HG03280 (cell line): ENCODE measurements around the gene FKBP1A.
"Not testable (repeated sequence)": the region's sequence is repeated elsewhere in the genome, so short reads cannot be mapped to it uniquely, and the experiment has no call there.

ENCODE experiments used
- ATAC-seq: cut with Tn5 transposase; IDR thresholded peaks from one replicate; pipeline ENCODE4 v1.9.1; 2021; ENCODE audit warnings: mild to moderate bottlenecking, moderate library complexity; ENCODE audit not compliant: unreplicated experiment

FKBP1A gene

DNA sequence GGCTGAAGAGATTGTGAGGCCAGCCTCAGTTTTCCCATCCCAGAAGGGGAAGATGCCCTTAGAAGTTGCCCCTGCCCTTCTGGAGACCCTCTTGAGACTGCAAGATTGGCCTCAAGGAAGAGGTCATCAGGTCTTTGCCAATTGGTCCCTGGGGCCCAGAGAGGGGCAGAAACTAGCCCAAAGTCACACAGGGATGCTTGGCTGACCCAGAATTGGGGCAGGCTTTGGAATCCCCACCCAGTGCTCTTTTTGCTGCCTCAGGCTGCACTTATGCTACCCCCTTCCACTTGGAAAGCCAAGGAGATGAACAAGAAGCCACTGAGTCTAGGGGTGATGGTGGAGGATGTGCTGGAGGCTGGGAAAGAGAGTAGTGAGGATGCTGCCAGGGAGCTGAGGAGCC is 24.9 kb upstream of the FKBP1A start:
- ATAC-seq, result no peak

DNA sequence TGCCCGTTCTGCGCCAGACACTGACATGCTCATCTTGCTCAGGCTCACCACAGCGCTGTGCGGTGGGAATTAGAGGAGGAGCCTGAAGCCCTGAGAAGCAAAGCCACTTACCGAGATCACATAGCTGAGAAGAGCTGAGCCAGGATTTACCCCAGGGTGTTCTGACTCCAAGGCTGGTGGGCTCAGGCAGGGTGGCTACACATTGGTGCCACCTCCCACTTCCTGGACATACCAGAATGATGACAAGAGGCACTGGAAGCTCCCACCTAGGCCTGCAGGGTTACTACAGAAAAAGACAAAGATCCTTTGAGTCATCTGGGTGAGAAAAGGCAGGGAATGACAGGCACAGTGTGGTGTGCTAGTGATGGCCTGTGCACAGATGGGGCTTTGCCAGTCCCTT is 24.4 kb upstream of the FKBP1A start:
- no peak for ATAC-seq

DNA sequence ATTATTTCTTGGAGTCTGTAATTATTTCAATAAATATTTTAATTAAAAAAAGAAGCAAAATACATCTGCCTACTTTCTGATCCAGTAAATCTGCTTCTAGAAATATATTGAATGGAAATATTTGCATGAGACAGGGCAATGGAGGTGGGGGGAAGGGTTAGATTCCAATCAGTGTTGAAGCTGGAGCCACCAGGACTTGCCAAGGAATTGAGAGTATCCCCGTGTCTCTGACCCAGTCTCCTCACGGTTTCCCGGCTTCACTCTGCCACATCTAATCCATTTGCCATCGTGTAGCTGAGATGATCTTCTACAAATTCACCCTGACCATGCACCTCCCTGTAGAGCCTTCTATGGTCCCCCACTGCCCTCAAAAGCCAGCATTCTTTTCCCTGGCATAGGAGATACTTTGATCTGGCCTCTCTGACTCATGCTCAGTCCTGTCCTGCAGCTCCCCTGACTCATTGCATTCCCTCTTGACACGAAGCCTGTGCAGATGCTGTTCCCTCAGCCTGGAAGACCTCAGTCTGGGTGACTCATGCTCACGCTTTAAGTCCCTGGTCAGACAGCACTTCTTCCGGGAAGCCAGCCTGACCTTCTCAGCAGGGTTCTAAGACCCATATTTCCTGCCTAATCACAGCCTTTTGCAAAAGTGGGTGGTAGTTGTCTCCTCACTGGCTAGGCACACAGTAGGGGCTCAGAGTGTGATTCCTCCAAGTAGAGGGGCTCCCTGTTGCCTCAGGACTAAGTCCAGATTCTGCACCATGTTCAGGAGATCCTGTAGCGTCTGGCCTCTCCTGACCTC is 23.0 kb upstream of the FKBP1A start:
- no peak for ATAC-seq

DNA sequence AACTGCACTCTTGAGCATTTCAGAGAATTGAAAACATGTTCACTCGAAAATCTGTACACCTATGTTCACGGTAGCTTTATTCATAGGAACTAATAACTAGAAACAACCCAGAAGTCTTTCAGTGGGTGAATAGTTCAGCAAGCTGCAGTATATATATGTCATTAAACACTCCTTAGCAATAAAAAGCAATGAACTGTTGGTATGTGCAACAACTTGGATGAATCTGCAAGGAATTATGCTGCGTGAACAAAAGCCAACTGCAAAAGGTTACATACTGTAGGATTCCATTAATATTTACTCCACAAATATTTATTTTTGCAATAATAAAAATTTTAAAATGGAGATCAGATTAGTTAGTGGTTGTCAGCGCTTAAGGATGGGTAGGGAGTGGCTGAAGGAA is 22.1 kb upstream of the FKBP1A start:
- no peak for ATAC-seq

DNA sequence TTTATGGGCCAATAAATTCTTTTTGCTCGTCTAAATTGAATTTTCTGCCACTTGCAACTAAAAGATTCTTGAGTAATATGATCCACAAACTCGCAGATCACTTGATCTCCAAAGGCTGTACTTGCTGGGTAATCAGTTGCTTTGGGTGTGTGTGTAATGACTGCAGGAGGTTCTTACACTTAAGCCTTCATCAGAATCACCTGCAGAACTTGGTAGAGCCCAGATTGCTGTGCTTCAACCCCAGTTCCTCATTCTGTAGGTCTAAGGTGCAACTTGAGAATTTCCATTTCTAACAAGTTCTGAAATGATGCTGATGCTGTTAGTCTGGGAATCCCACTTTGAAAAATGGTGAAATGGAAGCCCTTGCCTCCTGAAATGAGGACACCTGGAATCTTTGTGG is 12.9 kb upstream of the FKBP1A start:
- ATAC-seq, result no peak

DNA sequence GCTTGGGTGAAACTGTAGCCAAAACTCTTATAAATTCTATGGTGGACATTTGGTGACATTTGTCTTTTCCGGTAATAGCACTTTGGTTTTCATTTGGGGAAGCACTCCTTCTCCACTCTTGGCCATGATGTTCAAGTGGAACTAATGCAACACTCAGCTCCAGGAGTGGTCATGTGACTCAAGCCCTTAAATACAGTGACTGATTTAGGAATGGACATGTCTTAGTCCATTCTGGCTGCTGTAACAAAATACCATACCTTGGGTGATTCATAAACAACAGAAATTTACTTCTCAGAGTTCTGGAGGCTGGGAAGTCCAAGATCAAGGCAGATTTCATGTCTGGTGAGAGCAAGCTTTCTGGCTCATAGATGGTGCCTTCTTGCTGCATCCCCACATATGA is 10.8 kb upstream of the FKBP1A start:
- no peak for ATAC-seq

DNA sequence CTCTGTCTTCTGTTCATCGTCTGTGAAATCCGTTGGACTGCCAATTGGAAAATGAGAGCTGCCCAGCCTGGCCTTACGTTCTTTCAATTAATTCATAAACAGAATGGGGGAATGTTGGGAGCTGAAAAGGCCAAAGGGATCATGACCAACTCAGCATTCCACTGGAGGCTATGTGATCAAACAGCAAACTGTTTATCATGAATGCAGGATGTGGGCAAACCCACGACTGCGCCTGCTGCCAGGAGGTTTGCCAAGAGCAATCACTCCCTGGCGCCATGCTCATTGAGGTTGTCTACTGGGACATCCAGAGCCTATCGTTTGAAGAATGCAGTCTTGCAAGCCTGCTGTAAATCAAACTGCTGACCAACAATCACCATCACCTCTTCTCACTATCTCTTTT is 9.3 kb upstream of the FKBP1A start:
- no peak for ATAC-seq

DNA sequence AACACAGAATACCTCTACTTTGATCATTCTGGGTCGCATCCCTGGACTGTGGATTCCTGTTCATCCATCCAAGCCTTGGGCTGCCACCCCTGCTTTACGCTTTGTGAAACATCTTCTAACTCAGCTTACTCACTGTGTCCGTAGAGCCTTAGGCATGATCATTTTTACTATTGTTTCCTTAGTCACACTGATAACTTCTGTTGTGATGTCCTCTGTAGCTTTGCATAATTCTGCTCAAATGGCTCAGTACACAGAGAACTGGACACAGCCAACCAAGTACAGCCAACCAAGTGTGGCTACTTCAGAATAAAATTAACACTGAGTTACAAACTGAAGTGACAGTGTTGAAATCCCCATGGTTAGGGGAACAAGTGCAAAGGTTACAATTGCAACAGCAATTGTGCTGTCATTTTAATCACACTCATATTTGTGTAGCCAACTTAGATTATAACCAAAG is 8.6 kb upstream of the FKBP1A start:
- no peak for ATAC-seq

DNA sequence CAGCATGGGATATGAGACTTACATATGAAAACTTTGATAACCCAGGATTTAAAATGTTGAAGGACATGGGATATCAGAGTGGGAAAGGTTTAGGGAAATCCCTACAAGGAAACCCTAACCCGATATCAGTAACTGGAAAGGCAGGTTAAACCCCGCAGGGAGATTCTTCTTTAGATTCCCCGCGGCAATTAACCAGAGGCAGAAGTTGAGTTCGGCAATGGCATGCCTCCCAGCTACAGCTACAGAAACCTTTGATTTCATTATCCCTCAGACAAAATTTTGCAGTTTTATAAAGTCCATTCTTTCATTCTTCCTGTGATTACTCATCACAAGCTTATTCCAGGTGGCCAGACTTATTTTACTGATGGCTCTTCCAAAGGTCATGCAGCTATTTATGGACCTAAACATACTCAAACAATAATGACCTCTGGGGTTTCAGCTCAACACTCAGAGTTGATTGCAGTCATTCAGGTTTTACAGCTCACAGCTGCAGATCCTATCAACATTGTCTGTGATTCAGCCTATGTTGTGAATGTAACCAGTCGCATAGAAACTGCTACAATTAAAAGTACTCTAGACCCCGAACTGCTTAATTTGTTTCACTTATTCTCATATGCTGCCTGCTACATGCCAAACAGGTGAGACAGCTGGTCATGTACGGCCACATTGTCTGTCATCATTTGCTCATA is 7.0 kb upstream of the FKBP1A start:
- not testable (repeated sequence) for ATAC-seq

DNA sequence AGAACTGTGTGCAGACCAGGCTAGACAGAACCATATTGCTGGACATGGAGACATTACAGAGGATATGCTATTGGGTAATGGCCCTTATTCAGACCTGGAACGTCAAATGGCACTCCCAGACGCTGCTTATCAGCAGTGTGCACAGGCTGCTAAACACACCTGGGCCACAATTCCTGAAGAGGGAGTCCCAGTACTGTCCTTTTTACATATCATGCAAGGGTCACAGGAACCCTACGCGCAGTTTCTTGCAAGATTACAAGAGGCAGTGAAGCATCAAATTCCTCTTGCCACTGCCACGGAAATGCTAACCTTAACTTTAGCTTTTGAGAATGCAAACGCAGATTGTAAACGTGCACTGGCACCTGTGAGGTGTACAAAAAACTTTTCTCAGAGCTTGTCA is 5.3 kb upstream of the FKBP1A start:
- not testable (repeated sequence) for ATAC-seq

DNA sequence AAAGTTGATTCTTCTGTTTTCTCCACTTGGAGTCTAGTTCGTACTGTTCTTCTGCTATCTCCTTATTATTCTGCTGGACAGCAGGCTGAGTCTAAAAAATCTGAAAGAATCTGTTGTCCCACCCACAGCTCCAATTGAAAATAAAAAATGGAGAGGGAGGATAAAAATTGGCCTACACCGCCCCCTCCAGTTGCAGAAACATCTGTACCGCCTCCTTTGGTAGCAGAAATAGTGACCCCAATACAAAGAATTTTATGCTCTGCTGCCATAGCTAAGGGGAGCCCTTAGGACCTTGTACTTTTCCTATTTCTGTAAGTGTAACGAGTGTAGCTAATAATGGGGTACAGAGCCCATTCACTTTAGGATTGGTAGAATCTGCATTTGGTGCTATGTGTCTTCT is 4.9 kb upstream of the FKBP1A start:
- ATAC-seq, result no peak

DNA sequence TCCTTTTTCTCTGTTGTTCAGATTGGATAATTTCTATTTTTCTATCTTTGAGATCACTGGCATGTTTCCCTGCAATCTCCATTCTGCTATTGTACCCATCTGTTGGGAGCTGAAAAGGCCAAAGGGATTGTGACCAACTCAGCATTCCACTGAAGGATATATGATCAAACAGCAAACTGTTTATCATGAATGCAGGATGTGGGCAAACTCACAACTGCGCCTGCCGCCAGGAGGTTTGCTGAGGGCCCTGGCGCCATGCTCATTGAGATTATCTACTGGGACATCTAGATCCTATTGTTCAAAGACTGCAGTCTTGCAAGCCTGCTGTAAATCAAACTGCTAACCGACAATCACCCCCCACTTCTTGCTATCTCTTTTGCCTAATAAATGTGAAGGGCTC is 3.8 kb upstream of the FKBP1A start:
- ATAC-seq, result no peak

DNA sequence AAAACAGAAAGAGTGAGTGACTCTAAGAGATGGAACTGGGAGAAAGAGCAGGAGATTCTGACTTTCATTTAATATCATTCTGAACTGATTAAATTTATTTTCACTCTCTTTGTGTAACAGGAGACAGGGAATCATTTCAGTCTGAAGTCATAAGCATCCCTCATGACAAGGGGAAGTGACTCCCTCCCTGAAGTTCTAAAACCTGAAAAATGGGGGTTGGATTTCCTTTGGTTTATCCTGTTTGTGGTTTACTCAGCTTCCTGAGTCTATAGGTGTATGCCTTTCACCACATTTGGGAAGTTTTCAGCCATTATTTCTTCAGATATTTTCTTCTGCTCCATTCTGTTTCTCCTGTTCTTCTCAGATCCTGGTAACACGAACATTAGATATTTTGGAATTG is 3.4 kb upstream of the FKBP1A start:
- no peak for ATAC-seq

DNA sequence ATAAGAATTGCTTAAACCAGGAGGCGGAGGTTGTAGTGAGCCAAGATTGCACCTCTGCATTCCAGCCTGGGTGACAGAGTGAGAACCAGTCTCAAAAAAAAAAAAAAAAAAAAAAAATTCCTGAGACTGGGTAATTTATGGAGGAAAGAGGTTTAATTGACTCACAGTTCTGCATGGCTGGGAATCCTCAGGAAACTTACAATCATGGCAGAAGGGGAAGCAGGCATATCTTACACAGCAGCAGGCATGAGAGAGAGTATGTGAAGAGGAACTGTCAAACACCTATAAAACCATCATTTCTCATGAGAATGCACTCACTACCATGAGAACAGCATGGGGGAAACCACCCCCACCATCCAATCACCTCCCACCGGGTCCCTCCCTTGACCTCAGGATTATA is 1.8 kb upstream of the FKBP1A start:
- no peak for ATAC-seq

DNA sequence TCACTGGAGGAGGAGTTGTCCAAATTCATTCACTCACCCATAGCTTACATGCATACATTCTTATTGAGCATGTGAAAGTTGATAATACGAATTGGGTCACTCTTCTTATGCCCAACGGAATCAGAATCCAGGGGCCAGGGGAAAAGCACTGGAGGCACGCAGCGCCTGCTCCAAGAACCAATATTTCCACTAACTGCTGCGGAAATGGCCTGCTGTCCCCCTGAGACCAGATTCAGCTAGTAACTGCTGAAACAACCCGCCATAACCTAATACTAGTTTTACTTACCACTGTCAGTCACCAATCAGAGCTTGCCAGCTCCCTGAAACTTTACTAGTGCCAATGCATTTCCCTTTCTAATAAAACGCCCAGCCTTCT is 641 bp upstream of the FKBP1A start:
- ATAC-seq, result no peak

DNA sequence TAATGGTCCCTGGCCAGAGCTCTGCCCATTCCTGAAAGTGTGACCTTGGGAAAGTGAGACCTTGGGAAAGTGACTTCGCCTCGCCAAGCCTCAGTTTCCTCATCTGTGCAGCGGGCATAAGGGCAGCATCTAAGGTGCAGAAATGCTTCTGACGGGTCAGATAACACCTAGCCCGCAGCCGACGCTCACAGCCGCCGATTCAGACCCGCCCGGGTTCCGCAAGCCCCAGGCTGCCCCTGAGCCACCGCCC is 486 bp downstream of the FKBP1A start:
- no peak for ATAC-seq

DNA sequence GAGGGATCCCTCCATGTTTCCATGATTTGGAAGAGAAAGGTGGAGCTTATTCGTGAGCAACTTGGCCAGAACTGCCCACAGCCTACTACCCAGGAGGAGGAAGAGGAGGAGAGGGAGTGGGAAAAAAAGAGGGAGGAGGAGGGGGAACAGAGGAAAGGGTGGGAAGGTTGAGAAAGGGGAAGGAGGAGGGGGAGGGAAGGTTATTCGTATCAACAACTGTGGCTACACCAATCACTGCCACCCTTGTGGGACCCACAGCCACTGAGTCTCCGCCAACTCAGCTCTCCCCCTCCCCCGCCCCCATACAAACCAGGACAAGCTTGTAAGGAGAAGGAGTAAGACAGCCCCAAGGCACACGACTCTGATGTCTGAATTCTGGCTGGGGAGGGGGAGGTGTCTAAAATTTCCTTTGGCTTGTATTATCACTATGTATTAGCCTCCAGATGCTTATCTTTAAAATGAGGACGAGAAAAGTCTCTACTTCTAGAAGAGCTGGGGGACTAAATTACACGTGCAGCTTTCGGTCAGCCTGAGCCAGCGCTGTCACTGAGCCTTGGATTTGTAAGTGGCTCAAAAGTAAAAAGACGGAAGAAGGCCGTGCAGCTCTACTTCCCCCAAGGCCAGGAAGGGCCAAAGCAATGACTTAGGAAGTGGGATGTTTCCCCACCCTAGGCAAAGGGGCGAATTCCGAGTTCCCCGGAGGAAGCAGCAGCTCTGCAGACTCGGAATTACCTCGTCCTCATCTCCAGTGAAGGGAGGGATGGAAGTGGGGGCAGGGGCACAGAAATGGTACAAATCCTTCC is 1.0 kb downstream of the FKBP1A start:
- ATAC-seq, result no peak

DNA sequence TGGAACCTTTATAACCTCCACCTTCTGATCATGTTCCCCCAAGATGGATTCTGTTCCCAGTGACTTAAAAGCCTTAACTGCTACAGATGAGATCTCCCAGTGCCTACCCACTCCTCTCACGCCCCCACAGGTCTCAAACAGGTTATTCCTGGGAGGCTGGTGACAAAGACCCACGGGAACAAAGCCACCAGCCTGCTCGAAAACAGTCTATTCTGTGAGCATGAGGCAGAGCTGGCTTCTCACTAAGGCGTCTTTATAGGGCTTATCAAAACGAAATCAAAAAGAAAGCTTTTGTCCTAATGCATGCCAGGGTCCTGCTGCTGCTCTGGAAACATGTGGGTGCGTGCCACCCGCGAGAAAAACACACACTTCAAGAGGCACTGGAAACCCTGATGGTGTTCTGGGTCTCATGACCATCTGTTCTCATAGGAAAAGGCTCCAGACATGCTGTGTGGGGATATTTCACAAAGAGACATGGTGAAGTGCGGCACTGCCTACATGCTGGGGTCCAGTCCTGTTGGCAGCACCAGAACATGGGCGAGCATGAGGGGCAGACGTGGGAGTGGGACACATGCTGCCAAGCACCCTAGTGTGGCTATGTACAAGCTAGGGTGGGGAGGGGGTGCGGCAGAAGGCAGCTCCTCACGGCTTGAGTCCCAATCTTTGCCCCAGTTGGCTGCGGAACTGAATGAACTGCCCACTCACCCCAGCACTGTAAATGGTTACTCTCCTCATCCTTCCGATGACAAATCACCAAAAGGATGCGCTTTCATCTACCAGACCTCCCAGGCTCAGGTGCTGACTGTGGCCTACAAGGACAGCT is 2.1 kb downstream of the FKBP1A start:
- ATAC-seq, result no peak

DNA sequence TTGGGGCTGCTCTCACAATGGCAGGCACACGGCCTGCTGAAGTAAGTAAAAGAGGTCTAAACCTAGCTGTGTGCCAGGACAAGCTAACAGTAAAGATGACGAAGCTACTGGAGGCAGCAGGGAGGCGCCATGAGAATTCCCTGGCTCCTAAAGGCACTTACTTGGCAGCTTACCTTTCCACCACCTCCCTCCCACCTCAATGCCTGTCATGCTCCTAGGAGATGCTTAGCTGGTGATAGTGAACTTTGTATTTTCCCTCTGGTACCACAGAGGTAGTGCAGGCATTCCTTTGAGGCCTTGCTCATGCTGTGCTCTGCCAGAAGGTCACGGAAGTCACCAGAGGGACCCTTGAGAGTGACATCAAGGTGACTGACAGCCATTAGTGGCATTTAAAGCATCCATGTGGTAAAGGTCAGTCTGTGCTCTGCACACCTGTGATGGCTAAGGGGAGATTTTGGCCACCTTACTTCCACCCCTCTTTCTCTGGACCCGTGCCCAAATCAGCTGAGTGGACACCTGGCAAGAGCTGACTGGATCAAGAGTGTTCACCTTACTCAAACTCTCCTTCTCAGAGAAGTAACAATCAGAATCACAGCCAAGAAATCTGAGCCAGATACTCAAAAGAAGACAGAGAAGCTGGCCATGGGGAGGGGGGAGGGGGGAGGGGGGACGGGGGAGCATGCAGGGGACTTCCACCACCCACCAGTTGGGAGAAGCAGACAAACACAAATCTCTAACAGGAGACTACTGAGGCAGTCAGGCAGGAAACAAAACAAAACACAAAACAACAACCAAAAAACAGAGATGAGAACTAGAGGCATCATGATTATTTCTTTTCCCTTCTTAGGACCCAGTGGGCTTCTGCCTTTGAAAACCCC is 2.9 kb downstream of the FKBP1A start:
- no peak for ATAC-seq

DNA sequence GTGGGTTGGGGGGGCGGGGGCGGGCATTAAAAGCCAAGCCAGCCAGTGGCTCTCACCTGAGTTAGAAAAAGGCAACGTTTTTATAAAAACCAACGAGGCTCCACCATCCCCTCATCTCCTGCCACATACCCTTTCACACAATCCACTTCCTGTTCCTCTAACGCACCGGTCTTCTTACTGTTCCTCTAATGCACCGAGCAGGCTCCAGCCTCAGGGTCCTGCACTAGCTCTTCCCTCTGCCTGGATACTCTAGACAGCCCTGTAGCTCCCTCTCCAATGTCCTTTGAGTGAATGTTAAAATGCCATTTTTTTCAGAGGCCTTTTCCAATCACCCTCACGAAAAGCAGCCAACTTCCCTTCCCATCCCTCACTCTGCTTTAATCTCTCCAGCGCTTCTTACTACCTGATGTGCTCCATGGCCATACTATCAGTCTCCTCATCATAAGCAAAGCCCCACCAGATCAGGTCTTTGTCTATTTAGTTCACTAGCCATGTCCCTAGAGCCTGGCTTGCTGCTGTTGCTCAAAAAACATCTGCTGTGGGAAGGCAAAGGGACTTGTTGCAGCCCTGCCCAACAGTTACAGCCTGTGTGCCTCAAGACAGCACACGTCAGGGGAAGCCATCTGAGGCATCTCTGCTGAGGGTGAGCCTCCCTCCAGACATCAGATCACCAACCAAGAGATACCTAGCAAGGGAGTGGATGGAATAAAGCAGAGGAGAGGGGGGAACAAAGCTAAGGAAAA is 3.9 kb downstream of the FKBP1A start:
- no peak for ATAC-seq
